ENCODE results near the gene TDRD15.
A peak's percentile ranks its signal among the peaks of the same experiment; 100 is the strongest.

The TDRD15 gene

DNA sequence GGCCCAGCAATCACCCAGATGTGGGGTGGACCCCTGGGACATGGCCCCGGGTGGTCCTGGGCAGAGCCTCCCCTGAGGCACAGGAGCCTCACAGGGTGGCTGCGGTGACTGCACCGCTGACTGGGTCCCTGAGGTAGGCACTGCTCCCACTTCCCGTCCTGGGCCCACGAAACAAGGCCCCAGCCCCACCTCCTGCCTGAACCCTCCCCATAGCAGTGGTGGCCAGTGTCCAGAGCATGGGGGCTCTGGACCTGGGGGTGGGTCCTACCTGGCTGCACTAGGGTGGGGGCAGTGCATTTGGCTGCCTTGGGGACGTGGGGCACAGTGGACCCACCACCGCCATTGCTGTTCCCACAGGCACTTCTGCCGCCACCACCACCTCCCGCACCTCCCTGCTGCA is 39.4 kb downstream of the TDRD15 start:
- H3K36me3 ChIP-seq (replicated peaks in 1 of 2; ENCODE audit: control insufficient read depth in 2 of 2, insufficient read depth in 2 of 2, low read length in 2 of 2), result no peaks in the 10 kb centered on the region
- H4K91ac ChIP-seq (ENCODE audit: low read depth, low read length, poor library complexity), result no peak overlapping the region
- no peak overlapping the region for H3K4me2 ChIP-seq (ENCODE audit: insufficient read depth, low read length, poor library complexity, severe bottlenecking)
- H3K4me3 ChIP-seq (ENCODE audit: low read length in 2 of 2), result no peak overlapping the region
- no peak overlapping the region for H2BK120ac ChIP-seq (ENCODE audit: low read depth, low read length)
- H2BK15ac ChIP-seq (ENCODE audit: low read length), result no peak overlapping the region
- peak overlapping the region; percentile 43 for H4K8ac ChIP-seq (ENCODE audit: low read depth, low read length)
- peak overlapping the region; percentile 30 for H3K9ac ChIP-seq (ENCODE audit: low read depth, low read length, poor library complexity)
- H2BK5ac ChIP-seq (ENCODE audit: low read length), result no peak overlapping the region
- H3K14ac ChIP-seq (ENCODE audit: low read length), result no peak overlapping the region
- H2BK12ac ChIP-seq (ENCODE audit: low read length), result no peak overlapping the region
- H3K27ac ChIP-seq (replicated peaks; ENCODE audit: low read length), result no peak overlapping the region
- peak overlapping the region; percentile 11 for H3K4ac ChIP-seq (ENCODE audit: low read length)
- no CpG with 5 or more reads among the region's 9 CpGs for WGBS, 2 donors (ENCODE audit: extremely low coverage in 2 of 2, insufficient read length in 2 of 2, insufficient replicate concordance in 1 of 2)
- H3K4me1 ChIP-seq (ENCODE audit: control insufficient read depth in 2 of 2, insufficient read depth in 1 of 2, low read depth in 1 of 2, low read length in 2 of 2), result no peaks in the 10 kb centered on the region
- no peaks in the 10 kb centered on the region for H3K27me3 ChIP-seq (ENCODE audit: control insufficient read depth in 3 of 3, insufficient read depth in 3 of 3, low read depth in 1 of 3, low read length in 3 of 3)
- peak overlapping the region; percentile 46 for H2AK5ac ChIP-seq (ENCODE audit: low read depth, low read length)
- peaks cover 0 to 2% of the 10 kb centered on the region in 2 donors for H3K9me3 ChIP-seq (replicated peaks in 1 of 2; ENCODE audit: control insufficient read depth in 2 of 2, insufficient read depth in 1 of 2, low read depth in 1 of 2, low read length in 2 of 2)
- peak overlapping the region; percentile 73 for H3K23ac ChIP-seq (ENCODE audit: low read depth, low read length, poor library complexity)
- H2AFZ ChIP-seq (ENCODE audit: low read length), result no peak overlapping the region
- peaks cover 3% of the 10 kb centered on the region for H3K79me1 ChIP-seq (ENCODE audit: low read depth, low read length)
- no peak for DNase-seq (ENCODE audit: low spot score)
- H3K18ac ChIP-seq (ENCODE audit: low read length), result peak overlapping the region; percentile 35

DNA sequence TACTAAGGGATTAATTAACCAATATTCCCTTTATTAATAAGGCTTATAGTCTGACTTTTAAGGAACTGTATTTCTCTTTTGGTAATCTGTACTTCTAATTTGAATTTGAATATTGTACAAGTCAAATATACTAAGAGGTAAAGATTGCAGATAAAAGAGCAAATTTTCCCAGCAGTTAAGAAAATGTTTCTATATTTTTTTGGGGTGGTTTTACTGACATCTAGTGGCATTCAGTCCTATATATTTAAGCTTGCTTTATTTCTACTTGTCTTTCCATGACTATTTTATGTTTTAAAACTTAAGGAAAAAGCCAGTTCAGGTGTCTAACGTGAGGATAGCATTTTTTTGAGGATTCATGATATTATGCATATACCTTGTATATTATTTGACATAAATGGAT is 41.6 kb downstream of the TDRD15 start:
- H2AFZ ChIP-seq (ENCODE audit: low read length), result no peak overlapping the region
- H2AK5ac ChIP-seq (ENCODE audit: low read depth, low read length), result no peak overlapping the region
- no peaks in the 10 kb centered on the region for H3K36me3 ChIP-seq (replicated peaks in 1 of 2; ENCODE audit: control insufficient read depth in 2 of 2, insufficient read depth in 2 of 2, low read length in 2 of 2)
- H2BK120ac ChIP-seq (ENCODE audit: low read depth, low read length), result no peak overlapping the region
- H3K23ac ChIP-seq (ENCODE audit: low read depth, low read length, poor library complexity), result no peak overlapping the region
- H3K27me3 ChIP-seq (ENCODE audit: control insufficient read depth in 3 of 3, insufficient read depth in 3 of 3, low read depth in 1 of 3, low read length in 3 of 3), result no peaks in the 10 kb centered on the region
- no CpG with 5 or more reads among the region's 1 CpG for WGBS, 2 donors (ENCODE audit: extremely low coverage in 2 of 2, insufficient read length in 2 of 2, insufficient replicate concordance in 1 of 2)
- H2BK15ac ChIP-seq (ENCODE audit: low read length), result no peak overlapping the region
- H3K18ac ChIP-seq (ENCODE audit: low read length), result no peak overlapping the region
- H3K14ac ChIP-seq (ENCODE audit: low read length), result no peak overlapping the region
- H3K9me3 ChIP-seq (replicated peaks in 1 of 2; ENCODE audit: control insufficient read depth in 2 of 2, insufficient read depth in 1 of 2, low read depth in 1 of 2, low read length in 2 of 2), result peaks cover 0 to 2% of the 10 kb centered on the region in 2 donors
- DNase-seq (ENCODE audit: low spot score), result no peak
- no peak overlapping the region for H2BK5ac ChIP-seq (ENCODE audit: low read length)
- no peak overlapping the region for H3K4me3 ChIP-seq (ENCODE audit: low read length in 2 of 2)
- no peak overlapping the region for H4K8ac ChIP-seq (ENCODE audit: low read depth, low read length)
- H2BK12ac ChIP-seq (ENCODE audit: low read length), result no peak overlapping the region
- no peak overlapping the region for H3K4me2 ChIP-seq (ENCODE audit: insufficient read depth, low read length, poor library complexity, severe bottlenecking)
- peaks cover 3% of the 10 kb centered on the region for H3K79me1 ChIP-seq (ENCODE audit: low read depth, low read length)
- no peak overlapping the region for H4K91ac ChIP-seq (ENCODE audit: low read depth, low read length, poor library complexity)
- H3K4ac ChIP-seq (ENCODE audit: low read length), result no peak overlapping the region
- H3K27ac ChIP-seq (replicated peaks; ENCODE audit: low read length), result no peak overlapping the region
- H3K4me1 ChIP-seq (ENCODE audit: control insufficient read depth in 2 of 2, insufficient read depth in 1 of 2, low read depth in 1 of 2, low read length in 2 of 2), result no peaks in the 10 kb centered on the region
- H3K9ac ChIP-seq (ENCODE audit: low read depth, low read length, poor library complexity), result no peak overlapping the region

DNA sequence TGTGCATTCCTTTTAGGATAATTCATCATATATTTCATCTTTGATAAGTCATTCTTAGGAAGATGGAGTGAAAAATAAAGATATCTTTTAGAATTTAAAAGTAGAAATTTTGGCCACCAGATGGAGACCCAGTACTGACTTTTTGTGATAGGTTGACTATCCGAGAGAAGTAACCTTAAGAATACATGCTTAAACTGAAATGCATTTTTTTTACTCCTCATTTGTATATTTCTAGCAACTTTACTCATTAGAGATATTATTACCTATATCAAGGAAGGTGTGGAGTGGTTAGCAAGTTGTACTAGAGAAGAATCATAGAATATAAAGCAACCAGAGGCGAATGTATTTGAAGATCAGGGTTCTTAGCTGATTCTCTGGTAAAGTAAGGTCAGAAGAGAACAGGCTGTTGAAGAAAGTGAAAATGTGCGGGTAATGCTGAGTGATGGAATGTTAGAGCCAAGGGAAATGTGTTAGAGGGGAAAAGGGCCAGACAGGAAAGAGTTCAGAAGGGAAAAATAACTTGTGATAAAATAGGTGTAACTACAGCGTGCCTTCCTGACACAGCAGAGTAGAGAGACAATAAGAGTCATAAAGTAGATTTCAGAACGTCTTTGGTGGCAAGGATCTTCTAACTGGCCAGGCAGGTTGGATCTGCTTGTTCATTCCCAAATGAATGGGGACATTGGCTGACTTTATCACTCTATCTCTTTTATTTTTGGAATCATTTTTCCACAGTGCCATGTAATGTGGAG is 52.3 kb downstream of the TDRD15 start:
- H4K8ac ChIP-seq (ENCODE audit: low read depth, low read length), result no peak overlapping the region
- no peak overlapping the region for H3K4me2 ChIP-seq (ENCODE audit: insufficient read depth, low read length, poor library complexity, severe bottlenecking)
- H3K36me3 ChIP-seq (replicated peaks in 1 of 2; ENCODE audit: control insufficient read depth in 2 of 2, insufficient read depth in 2 of 2, low read length in 2 of 2), result no peaks in the 10 kb centered on the region
- H2BK12ac ChIP-seq (ENCODE audit: low read length), result no peak overlapping the region
- H3K4ac ChIP-seq (ENCODE audit: low read length), result no peak overlapping the region
- no peak overlapping the region for H4K91ac ChIP-seq (ENCODE audit: low read depth, low read length, poor library complexity)
- WGBS, 2 donors (ENCODE audit: extremely low coverage in 2 of 2, insufficient read length in 2 of 2, insufficient replicate concordance in 1 of 2), result no CpG with 5 or more reads among the region's 5 CpGs
- H3K4me1 ChIP-seq (ENCODE audit: control insufficient read depth in 2 of 2, insufficient read depth in 1 of 2, low read depth in 1 of 2, low read length in 2 of 2), result no peaks in the 10 kb centered on the region
- no peak overlapping the region for H3K27ac ChIP-seq (replicated peaks; ENCODE audit: low read length)
- H2BK15ac ChIP-seq (ENCODE audit: low read length), result no peak overlapping the region
- no peak overlapping the region for H3K4me3 ChIP-seq (ENCODE audit: low read length in 2 of 2)
- DNase-seq (ENCODE audit: low spot score), result no peak
- peaks cover 0 to 3% (median 0%) of the 10 kb centered on the region in 3 experiments for H3K27me3 ChIP-seq (ENCODE audit: control insufficient read depth in 3 of 3, insufficient read depth in 3 of 3, low read depth in 1 of 3, low read length in 3 of 3)
- no peak overlapping the region for H2BK120ac ChIP-seq (ENCODE audit: low read depth, low read length)
- H2AFZ ChIP-seq (ENCODE audit: low read length), result no peak overlapping the region
- no peak overlapping the region for H3K14ac ChIP-seq (ENCODE audit: low read length)
- H3K18ac ChIP-seq (ENCODE audit: low read length), result no peak overlapping the region
- H2BK5ac ChIP-seq (ENCODE audit: low read length), result no peak overlapping the region
- no peak overlapping the region for H3K23ac ChIP-seq (ENCODE audit: low read depth, low read length, poor library complexity)
- no peaks in the 10 kb centered on the region for H3K79me1 ChIP-seq (ENCODE audit: low read depth, low read length)
- H2AK5ac ChIP-seq (ENCODE audit: low read depth, low read length), result no peak overlapping the region
- no peak overlapping the region for H3K9ac ChIP-seq (ENCODE audit: low read depth, low read length, poor library complexity)
- H3K9me3 ChIP-seq (replicated peaks in 1 of 2; ENCODE audit: control insufficient read depth in 2 of 2, insufficient read depth in 1 of 2, low read depth in 1 of 2, low read length in 2 of 2), result no peaks in the 10 kb centered on the region

DNA sequence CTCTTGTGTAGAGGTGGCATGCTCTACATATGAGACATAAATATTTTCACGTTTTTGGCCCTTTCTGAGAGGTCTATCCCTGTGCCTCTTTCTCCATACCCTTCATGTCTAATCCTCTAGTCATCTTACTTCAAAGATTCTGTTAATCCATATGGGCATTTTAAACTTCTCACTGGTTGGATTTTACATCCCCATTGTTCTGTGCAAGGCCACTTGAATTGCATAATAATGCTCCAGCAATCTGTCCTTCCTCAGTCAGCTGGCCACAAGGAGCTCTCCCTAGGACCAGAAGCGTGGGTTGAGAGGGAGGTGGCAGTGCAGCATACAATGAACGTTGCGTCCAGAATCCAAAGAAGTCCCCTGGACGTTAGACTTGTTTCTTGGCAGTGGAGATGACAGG is 58.2 kb downstream of the TDRD15 start:
- no peaks in the 10 kb centered on the region for H3K79me1 ChIP-seq (ENCODE audit: low read depth, low read length)
- no peak overlapping the region for H2BK5ac ChIP-seq (ENCODE audit: low read length)
- H3K9me3 ChIP-seq (replicated peaks in 1 of 2; ENCODE audit: control insufficient read depth in 2 of 2, insufficient read depth in 1 of 2, low read depth in 1 of 2, low read length in 2 of 2), result no peaks in the 10 kb centered on the region
- no peak overlapping the region for H3K14ac ChIP-seq (ENCODE audit: low read length)
- H3K4me3 ChIP-seq (ENCODE audit: low read length in 2 of 2), result no peak overlapping the region
- H2BK120ac ChIP-seq (ENCODE audit: low read depth, low read length), result no peak overlapping the region
- no peak for DNase-seq (ENCODE audit: low spot score)
- H2BK15ac ChIP-seq (ENCODE audit: low read length), result no peak overlapping the region
- H3K36me3 ChIP-seq (replicated peaks in 1 of 2; ENCODE audit: control insufficient read depth in 2 of 2, insufficient read depth in 2 of 2, low read length in 2 of 2), result no peaks in the 10 kb centered on the region
- no peak overlapping the region for H2AFZ ChIP-seq (ENCODE audit: low read length)
- no peak overlapping the region for H4K91ac ChIP-seq (ENCODE audit: low read depth, low read length, poor library complexity)
- no peak overlapping the region for H3K9ac ChIP-seq (ENCODE audit: low read depth, low read length, poor library complexity)
- H3K4ac ChIP-seq (ENCODE audit: low read length), result no peak overlapping the region
- H3K27ac ChIP-seq (replicated peaks; ENCODE audit: low read length), result no peak overlapping the region
- no peak overlapping the region for H4K8ac ChIP-seq (ENCODE audit: low read depth, low read length)
- no peak overlapping the region for H2AK5ac ChIP-seq (ENCODE audit: low read depth, low read length)
- no peak overlapping the region for H3K4me2 ChIP-seq (ENCODE audit: insufficient read depth, low read length, poor library complexity, severe bottlenecking)
- H3K18ac ChIP-seq (ENCODE audit: low read length), result no peak overlapping the region
- no CpG with 5 or more reads among the region's 5 CpGs for WGBS, 2 donors (ENCODE audit: extremely low coverage in 2 of 2, insufficient read length in 2 of 2, insufficient replicate concordance in 1 of 2)
- H3K23ac ChIP-seq (ENCODE audit: low read depth, low read length, poor library complexity), result no peak overlapping the region
- H3K4me1 ChIP-seq (ENCODE audit: control insufficient read depth in 2 of 2, insufficient read depth in 1 of 2, low read depth in 1 of 2, low read length in 2 of 2), result no peaks in the 10 kb centered on the region
- no peaks in the 10 kb centered on the region for H3K27me3 ChIP-seq (ENCODE audit: control insufficient read depth in 3 of 3, insufficient read depth in 3 of 3, low read depth in 1 of 3, low read length in 3 of 3)
- H2BK12ac ChIP-seq (ENCODE audit: low read length), result no peak overlapping the region

Data from neuronal stem cell (in vitro differentiated cells).